ENCODE measurements around the gene SLC5A2. TPM values are rescaled to one million over a fixed set of nuclear protein-coding genes. Genes with fewer than 3 reads are reported as not detected.

Gene SLC5A2
- total and polyA plus RNA-seq, 2 of the 13 experiments (the other 11 are each of a cell fraction or from before 2014, with no cell fraction given), result 0.24 to 0.97 TPM

- 0 out of 2 replicates have a peak, but pooled peaks have one; percentile 1 for TF ChIP-seq ZNF687 (CRISPR knock-in tag; IDR thresholded peaks at IDR 0.05)
- no peak for TF ChIP-seq ZNF3 (CRISPR knock-in tag; IDR thresholded peaks at IDR 0.05)
- TF ChIP-seq HNF4G (IDR thresholded peaks at IDR 0.05; ENCODE audit: borderline replicate concordance, low read depth, low read length), result 0 out of 2 replicates have a peak, but pooled peaks have one; percentile 6
- TF ChIP-seq HNF4G (CRISPR knock-in tag; IDR thresholded peaks at IDR 0.05; ENCODE audit: borderline replicate concordance, low read depth), result no peak
- TF ChIP-seq TERF1 (CRISPR knock-in tag; IDR thresholded peaks at IDR 0.05), result no peak
- TF ChIP-seq HNF4A (CRISPR knock-in tag; IDR thresholded peaks at IDR 0.05), result peak; percentile 45; the same call in 1 of the 2 replicates
- peak; percentile 26; the same call in 1 of the 2 replicates for TF ChIP-seq PAXIP1 (CRISPR knock-in tag; conservative IDR thresholded peaks at IDR 0.05)
- TF ChIP-seq MED1 (CRISPR knock-in tag; IDR thresholded peaks at IDR 0.05), result 0 out of 2 replicates have a peak, but pooled peaks have one; percentile 31
- TF ChIP-seq YY1 (IDR thresholded peaks at IDR 0.05; ENCODE audit: insufficient read depth, insufficient replicate concordance, low read depth, low read length), result peak; percentile 2
- TF ChIP-seq NR2F6 (IDR thresholded peaks at IDR 0.05), result peak; percentile 51; the same call in 1 of the 2 replicates
- TF ChIP-seq NR2F6 (CRISPR knock-in tag; IDR thresholded peaks at IDR 0.05), result 0 out of 2 replicates have a peak, but pooled peaks have one; percentile 37
These were observed 9.5 kb upstream of the SLC5A2 start (continued) for GRCh38 chr16:31473264-31473984.
